ENCODE results near the gene OR4C6.

DNA sequence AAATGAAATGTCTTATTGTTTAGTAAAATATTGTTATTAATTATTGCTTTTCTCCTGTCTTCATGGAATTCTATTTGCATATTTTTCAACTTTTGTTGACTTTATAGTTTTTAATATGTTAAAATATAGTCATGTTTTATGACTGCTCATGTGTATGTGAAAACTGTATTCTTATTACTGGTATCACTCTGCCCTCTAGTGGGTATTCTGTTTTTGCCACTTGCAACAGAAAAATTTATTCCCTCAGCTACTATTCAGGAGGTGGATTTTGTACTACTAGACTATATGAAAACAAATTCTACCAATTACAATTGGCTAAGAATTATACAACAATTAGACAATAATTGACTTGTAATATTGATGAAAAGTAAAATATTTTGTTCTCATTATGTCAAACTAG is 45.0 kb downstream of the OR4C6 start:
- TF ChIP-seq, protein P1, sequence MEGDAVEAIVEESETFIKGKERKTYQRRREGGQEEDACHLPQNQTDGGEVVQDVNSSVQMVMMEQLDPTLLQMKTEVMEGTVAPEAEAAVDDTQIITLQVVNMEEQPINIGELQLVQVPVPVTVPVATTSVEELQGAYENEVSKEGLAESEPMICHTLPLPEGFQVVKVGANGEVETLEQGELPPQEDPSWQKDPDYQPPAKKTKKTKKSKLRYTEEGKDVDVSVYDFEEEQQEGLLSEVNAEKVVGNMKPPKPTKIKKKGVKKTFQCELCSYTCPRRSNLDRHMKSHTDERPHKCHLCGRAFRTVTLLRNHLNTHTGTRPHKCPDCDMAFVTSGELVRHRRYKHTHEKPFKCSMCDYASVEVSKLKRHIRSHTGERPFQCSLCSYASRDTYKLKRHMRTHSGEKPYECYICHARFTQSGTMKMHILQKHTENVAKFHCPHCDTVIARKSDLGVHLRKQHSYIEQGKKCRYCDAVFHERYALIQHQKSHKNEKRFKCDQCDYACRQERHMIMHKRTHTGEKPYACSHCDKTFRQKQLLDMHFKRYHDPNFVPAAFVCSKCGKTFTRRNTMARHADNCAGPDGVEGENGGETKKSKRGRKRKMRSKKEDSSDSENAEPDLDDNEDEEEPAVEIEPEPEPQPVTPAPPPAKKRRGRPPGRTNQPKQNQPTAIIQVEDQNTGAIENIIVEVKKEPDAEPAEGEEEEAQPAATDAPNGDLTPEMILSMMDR (IDR thresholded peaks at IDR 0.05; ENCODE audit: insufficient read depth, low read length, poor library complexity, severe bottlenecking) = peak; percentile 71
- no peak for TF ChIP-seq EZH2phosphoT487 (conservative IDR thresholded peaks at IDR 0.05; ENCODE audit: low read length)
